ENCODE data around the gene RUFY2.
"Not testable (repeated sequence)": the region's sequence is repeated elsewhere in the genome, so short reads cannot be mapped to it uniquely, and the experiment has no call there.

The RUFY2 gene

DNA sequence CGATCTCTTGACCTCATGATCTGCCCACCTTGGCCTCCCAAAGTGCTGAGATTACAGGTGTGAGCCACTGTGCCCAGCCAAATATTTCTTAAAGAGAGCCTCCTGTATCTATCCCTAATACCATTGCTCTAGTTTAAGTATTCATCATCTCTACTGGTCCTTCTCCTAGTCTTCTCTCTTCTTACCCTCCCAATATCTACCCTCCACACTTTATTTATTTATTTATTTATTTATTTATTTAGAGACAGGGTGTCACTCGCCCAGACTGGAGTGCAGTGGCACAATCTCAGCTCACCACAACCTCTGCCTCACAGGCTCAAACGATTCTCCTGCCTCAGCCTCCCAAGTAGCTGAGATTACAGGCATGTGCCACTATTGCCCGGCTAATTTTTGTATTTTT lies 82.7 kb downstream of the RUFY2 start:
- not testable (repeated sequence) for DNase-seq

DNA sequence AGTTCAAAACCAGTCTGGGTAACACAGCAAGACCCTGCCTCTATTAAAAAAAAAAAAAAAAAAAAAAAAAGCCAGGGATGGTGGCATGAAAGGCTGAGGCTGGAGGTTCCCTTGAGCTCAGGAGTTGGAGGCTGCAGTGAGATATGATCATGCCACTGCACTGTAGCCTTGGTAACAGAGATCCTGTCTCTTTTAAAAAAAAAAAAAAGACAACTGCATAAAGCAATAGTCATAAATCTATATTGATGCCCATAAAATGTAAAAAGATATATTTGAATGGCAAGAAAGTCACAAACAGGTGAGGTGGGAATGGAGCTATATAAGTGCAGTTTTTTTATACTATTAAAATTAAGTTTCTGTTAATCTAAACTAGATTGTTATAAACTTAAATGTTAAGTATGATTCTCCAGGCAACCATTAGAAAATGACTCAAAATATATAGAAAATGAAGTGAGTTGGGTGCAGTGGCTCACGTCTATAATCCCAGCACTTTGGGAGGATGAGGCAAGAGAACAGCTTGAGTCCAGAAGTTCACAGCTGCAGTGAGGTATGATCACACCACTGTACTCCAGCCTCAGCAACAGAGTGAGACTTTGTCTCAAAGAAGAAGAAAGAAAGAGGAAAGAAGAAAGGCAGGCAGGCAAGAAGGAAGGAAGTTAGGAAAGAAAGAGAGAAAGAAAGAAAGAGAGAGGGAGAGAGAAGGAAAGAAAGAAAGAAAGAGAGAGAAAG lies 88.6 kb downstream of the RUFY2 start:
- no peak for DNase-seq

DNA sequence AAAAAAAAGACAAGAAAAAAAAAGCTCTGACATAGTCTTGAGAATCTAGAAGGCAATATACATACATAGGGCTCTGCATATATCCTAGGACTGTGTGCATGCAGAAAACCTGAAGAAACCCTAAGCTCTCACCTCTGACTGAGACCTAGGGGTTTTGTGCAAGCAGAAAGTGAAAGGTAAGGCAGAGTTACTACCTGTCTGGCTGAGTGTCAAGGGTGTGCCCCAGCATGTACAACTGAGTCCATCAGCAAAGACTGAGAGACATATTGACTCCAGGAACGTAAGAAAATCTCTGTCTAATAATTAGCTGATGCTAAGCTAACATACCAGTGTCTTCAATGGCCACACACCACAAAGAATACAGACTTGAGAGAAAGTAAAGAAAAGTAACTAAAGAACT lies 91.5 kb downstream of the RUFY2 start:
- no peak for DNase-seq

DNA sequence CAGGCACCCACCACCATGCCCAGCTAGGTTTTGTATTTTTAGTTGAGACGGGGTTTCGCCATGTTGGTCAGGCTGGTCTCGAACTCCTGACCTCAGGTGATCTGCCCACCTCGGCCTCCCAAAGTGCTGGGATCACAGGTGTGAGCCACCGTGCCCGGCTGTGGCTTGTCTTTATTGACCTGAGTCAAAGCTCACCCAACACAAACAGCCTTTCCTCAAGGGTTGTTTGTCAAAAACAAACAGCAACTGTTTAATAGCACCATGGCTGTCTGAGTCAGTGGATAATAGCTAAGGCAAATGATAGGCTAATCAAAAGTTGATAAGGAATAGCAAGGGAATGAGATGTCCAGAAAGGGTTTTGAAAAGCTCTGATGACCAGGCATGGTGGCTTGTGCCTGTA lies 92.1 kb downstream of the RUFY2 start:
- not testable (repeated sequence) for DNase-seq

DNA sequence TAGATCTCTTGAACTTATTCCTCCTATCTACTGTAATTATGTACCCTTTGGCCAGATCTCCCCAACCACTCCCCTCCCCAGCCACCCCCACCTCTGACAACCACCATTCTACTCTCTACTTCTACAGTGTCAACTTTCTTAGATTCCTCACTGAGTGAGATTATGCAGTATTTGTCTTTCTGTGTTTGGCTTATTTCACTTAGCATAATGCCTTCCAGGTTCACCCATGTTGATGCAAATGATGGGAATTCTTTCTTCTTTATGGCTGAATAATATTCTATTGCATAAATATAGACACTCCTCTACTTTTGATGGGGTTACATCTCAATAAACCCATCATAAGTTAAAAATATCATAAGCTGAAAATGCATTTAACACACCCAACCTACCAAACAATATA lies 96.5 kb downstream of the RUFY2 start:
- DNase-seq, result no peak

DNA sequence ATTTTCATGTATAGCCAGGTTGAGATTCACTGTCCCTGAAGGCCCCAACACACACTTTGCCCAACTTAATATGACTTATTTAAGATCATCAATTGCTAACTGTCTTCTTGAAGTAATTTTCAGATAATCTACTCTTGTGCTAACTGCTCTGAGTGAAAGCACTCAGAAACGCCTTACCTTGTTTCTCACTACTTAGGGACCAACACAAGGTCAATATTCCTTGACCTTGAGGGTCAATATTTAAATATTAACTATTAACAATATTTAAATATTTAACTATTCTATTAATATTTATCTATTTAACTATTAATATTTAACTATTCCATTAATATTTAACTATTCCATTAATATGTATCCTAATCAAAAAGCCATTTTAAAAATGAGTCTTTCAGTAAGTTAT lies 101.2 kb downstream of the RUFY2 start:
- no peak for DNase-seq

DNA sequence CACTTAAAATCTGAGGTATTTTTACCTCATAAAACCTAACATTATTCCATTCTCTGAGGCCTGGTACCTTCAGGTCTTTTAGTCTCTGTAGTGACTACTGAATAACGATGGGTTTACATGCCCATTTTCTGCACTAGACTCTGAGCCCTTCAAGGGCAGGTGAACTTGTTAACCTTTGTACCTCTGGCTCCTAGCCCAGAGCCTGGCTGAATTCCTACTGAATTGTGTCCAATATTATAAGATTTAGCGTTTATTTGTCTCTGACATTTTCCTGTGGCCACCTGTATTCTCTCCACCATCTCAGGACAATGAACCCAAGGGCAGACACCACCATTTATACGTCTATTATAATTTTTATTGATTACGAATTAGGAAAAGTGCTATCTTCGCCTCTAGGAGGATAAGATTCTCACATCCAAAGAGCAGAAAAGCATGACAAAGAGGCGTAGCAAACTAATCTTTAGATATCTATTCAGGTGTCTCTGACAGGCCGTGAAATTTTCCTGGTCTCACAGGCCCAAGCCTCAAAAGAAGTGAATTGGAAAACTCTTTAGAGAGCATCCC lies 103.1 kb downstream of the RUFY2 start:
- DNase-seq, result no peak

- no peak for DNase-seq
Observed at GRCh38 chr10:68302871-68303270, 104.2 kb downstream of the RUFY2 start.

DNA sequence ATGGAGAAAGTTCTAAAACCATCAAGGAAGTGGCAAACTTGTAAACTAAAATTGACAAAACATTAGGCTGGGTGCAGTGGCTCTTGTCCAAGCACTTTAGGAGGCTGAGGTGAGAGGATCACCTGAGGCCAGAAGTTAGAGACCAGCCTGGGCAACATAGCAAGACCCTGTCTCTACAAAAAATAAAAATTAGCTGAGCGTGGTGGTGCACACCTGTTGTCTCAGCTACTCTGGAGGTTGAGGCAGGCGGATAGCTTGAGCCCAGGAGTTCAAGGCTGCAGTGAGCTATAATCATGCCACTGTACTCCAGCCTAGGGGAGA lies 104.6 kb downstream of the RUFY2 start:
- no peak for DNase-seq

DNA sequence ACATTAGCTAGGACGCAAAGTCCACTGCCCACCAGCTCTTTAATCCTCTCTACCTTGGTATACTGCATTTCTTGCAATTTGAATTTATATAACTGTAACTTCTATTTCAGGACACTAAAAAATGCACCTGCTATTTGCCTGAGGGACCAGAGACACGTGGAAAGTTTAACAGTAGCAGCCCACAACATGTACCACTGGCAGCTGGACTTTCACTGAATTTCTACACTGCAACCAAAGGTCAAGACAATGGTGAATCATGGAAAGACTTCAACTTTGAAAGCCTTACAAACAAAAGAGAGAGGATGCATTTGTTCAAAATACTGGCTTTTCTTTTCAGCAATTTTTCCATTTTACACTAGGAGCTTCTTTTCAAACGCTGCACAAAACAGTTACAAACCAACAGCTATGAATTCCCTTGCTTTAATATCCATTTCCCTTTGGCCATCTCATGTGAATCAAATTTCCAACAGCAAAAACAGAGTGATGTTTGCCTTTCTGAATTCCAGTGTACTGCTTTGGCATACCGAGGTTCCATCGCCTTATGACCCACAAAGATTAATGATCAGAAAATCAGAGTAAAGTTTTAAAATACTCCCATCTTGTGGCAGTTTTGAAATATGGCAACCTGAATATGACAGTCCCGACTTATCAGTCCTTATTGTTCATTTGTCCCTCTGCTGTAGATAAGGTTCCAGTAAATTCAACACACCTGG lies 105.1 kb downstream of the RUFY2 start:
- no peak for DNase-seq

- DNase-seq, result no peak
Observed at GRCh38 chr10:68301301-68301700, 105.8 kb downstream of the RUFY2 start.

GRCh38 chr10:68296843-68297663 lies 110.0 kb downstream of the RUFY2 start:
- no peak for DNase-seq

Data from GDM1 (cell line).